Measurements from ENCODE around the gene CXCR4. TPM values are rescaled to one million over a fixed set of nuclear protein-coding genes. Genes with fewer than 3 reads are reported as not detected.

CXCR4 gene
- total and polyA plus RNA-seq, 2 experiments from 2014 or later: 0.16 TPM; not detected in 1

DNA sequence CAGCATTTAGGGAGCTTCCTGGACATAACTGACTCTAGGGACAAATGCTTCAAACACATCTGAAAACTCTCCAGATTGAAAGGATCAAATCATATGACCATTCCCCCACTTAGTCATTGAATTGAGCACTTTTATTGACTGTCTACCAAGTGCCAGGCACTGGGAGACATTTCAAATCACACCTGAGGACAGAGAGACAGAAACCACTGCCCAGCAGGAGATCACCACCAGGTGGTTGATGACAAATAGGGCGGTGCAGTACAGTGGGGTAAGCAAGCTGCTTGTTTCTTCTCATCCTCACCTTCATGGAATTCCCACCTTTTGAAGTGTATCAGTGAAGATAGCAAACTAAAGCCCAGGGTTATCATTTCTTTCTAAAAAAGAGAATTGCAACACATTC is 19.0 kb upstream of the CXCR4 start:
- Histone ChIP-seq H3K4me1 (ENCODE audit: insufficient read depth) (no peaks in the 10 kb centered on the region), H3K36me3 (ENCODE audit: low read depth) (no peaks in the 10 kb centered on the region), H3F3A (ENCODE audit: insufficient read depth) (no peaks in the 10 kb centered on the region), H3K4me2 (ENCODE audit: unreplicated experiment) (no peak overlapping the region), H3K9ac (no peak overlapping the region), H3K9me2 (ENCODE audit: insufficient read depth) (no peaks in the 10 kb centered on the region), H3K79me2 (ENCODE audit: insufficient read depth) (no peaks in the 10 kb centered on the region), H2AFZ (no peak overlapping the region), H4K20me1 (ENCODE audit: insufficient read depth) (no peaks in the 10 kb centered on the region), H3K4me3 (no peak overlapping the region), H3K27ac (no peak overlapping the region), H3K9me3 (ENCODE audit: low read depth) (no peaks in the 10 kb centered on the region), H3K27me3 (replicated peaks; ENCODE audit: insufficient read depth) (no peaks in the 10 kb centered on the region; the same call in none of the 2 replicates)
- no peak for DNase-seq
- TF ChIP-seq EZH2phosphoT487 (IDR thresholded peaks at IDR 0.05; ENCODE audit: insufficient read depth, low read depth) (no peak), EZH2 (IDR thresholded peaks at IDR 0.05; ENCODE audit: insufficient read depth, poor library complexity, severe bottlenecking) (no peak)
- in situ Hi-C loops (cut with MboI): no loop called here
- WGBS, 2 experiments (ENCODE audit: low coverage in 1 of 2, low lambda C conversion rate in 2 of 2, missing lambda C conversion rate in 2 of 2): 18 to 24% methylated on average over 1 of the region's 1 CpG

DNA sequence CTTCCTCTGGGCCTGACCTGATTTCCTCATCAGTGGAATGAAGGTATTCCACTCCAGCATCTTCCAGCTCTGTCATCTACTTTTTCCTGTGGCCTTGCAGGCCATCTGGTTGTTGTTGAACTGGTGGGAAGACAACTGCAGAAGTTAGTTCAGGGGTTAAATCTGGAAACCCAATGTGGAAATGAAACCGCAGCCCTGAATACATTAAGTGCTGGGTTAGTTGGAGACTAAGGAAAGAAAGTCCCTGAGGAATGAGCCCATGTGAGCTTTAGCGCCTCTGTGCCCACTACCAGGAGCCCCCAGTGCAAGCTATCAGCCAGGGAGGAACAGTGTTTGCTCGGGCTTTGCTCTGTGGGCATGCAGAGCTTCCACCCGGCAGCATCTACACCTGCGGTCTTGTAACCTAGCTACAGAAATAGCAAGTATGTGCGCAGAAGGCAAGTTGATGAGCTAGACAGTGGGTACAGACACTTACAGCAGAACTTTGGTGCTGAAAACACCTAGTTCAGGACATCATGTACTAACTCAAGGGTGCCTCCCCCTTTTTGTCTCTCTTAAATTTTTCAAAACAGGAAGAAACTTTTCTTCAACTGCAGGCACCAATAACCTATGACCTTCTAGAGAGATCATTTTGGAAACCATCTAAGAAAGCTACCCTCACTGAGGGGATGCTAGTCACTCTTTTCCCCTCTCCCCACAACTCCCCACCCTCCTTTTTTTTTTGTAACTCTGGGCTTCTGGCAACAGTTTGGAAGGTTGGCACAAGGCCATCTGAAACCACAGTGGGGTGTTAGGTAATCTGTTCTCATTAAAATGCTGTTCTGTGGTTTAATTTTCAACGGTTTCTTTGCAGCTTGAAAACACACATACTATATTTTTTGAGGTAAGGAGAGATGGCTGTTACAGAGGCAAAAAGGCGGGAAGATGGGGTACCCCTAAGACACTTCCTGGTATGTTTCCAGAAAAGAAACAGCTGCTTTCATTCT is 18.3 kb upstream of the CXCR4 start:
- no peaks in the 10 kb centered on the region for H3K4me1 ChIP-seq (ENCODE audit: insufficient read depth)
- no peak overlapping the region for H2AFZ ChIP-seq
- in situ Hi-C loops (cut with MboI): no loop called here
- no peaks in the 10 kb centered on the region for H3F3A ChIP-seq (ENCODE audit: insufficient read depth)
- no peaks in the 10 kb centered on the region for H4K20me1 ChIP-seq (ENCODE audit: insufficient read depth)
- no peaks in the 10 kb centered on the region for H3K9me3 ChIP-seq (ENCODE audit: low read depth)
- H3K4me2 ChIP-seq (ENCODE audit: unreplicated experiment): no peak overlapping the region
- H3K27ac ChIP-seq: no peak overlapping the region
- H3K36me3 ChIP-seq (ENCODE audit: low read depth): no peaks in the 10 kb centered on the region
- H3K4me3 ChIP-seq: no peak overlapping the region
- H3K9ac ChIP-seq: no peak overlapping the region
- 35 to 43% methylated on average over 8 of the region's 8 CpGs for WGBS, 2 experiments (ENCODE audit: low coverage in 1 of 2, low lambda C conversion rate in 2 of 2, missing lambda C conversion rate in 2 of 2)
- DNase-seq: no peak
- H3K79me2 ChIP-seq (ENCODE audit: insufficient read depth): no peaks in the 10 kb centered on the region
- TF ChIP-seq EZH2phosphoT487 (IDR thresholded peaks at IDR 0.05; ENCODE audit: insufficient read depth, low read depth): no peak
- TF ChIP-seq EZH2 (IDR thresholded peaks at IDR 0.05; ENCODE audit: insufficient read depth, poor library complexity, severe bottlenecking): no peak
- no peaks in the 10 kb centered on the region for H3K9me2 ChIP-seq (ENCODE audit: insufficient read depth)
- H3K27me3 ChIP-seq (replicated peaks; ENCODE audit: insufficient read depth): no peaks in the 10 kb centered on the region; the same call in none of the 2 replicates

DNA sequence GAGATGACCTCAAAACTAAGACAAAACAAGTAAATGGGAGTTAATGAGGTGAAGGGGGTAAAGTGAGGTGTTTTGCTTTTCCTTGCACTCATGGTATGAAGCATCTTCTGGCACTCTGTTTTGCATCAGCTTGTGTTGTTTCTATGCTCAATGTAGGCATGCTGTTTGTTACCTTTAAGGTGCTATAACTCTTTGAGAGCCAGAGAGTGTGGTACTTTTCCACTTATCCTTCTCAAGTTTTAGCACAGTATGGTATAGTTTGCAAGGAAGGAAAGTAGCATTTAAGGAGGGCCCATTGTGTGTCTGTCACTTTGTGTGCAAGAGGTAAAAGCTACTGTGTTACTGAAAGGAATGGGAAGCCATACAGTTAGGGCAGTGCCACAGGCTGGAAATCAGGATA is 17.5 kb upstream of the CXCR4 start:
- H3K9me3 ChIP-seq (ENCODE audit: low read depth): no peaks in the 10 kb centered on the region
- H3K9me2 ChIP-seq (ENCODE audit: insufficient read depth): no peaks in the 10 kb centered on the region
- H3F3A ChIP-seq (ENCODE audit: insufficient read depth): no peaks in the 10 kb centered on the region
- H3K36me3 ChIP-seq (ENCODE audit: low read depth): no peaks in the 10 kb centered on the region
- no peak for DNase-seq
- H3K27me3 ChIP-seq (replicated peaks; ENCODE audit: insufficient read depth): no peaks in the 10 kb centered on the region; the same call in none of the 2 replicates
- H3K4me3 ChIP-seq: no peak overlapping the region
- no peak overlapping the region for H3K27ac ChIP-seq
- in situ Hi-C loops (cut with MboI): no loop called here
- no peaks in the 10 kb centered on the region for H4K20me1 ChIP-seq (ENCODE audit: insufficient read depth)
- no peaks in the 10 kb centered on the region for H3K79me2 ChIP-seq (ENCODE audit: insufficient read depth)
- no peaks in the 10 kb centered on the region for H3K4me1 ChIP-seq (ENCODE audit: insufficient read depth)
- H3K9ac ChIP-seq: no peak overlapping the region
- H3K4me2 ChIP-seq (ENCODE audit: unreplicated experiment): no peak overlapping the region
- TF ChIP-seq EZH2 (IDR thresholded peaks at IDR 0.05; ENCODE audit: insufficient read depth, poor library complexity, severe bottlenecking): no peak
- TF ChIP-seq EZH2phosphoT487 (IDR thresholded peaks at IDR 0.05; ENCODE audit: insufficient read depth, low read depth): no peak
- no peak overlapping the region for H2AFZ ChIP-seq

DNA sequence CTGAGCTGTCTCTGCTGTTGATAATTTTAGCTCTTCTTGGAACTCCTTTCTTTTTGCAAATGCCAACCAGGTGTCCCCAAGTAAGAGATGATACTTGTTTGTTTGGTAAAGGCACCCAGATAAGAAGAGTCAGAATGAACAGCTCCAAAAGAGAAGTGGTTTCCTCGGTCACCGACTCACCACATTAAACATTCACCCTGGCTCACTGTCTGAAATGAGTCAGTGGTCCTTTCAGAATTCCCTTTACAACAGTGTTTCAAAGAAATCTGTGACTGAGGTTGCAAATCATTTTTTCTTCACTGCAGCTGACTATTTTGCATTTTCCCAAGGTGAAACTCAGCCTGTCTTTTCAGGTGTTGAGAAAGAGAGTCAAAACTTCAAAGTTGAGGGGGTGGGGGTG is 16.2 kb upstream of the CXCR4 start:
- H3K9me3 ChIP-seq (ENCODE audit: low read depth): no peaks in the 10 kb centered on the region
- no peak overlapping the region for H3K27ac ChIP-seq
- no peaks in the 10 kb centered on the region; the same call in none of the 2 replicates for H3K27me3 ChIP-seq (replicated peaks; ENCODE audit: insufficient read depth)
- no peak for DNase-seq
- no peaks in the 10 kb centered on the region for H3F3A ChIP-seq (ENCODE audit: insufficient read depth)
- no peaks in the 10 kb centered on the region for H3K36me3 ChIP-seq (ENCODE audit: low read depth)
- WGBS, 2 experiments (ENCODE audit: low coverage in 1 of 2, low lambda C conversion rate in 2 of 2, missing lambda C conversion rate in 2 of 2): 37 to 50% methylated on average over 2 of the region's 2 CpGs
- no peak overlapping the region for H2AFZ ChIP-seq
- no peaks in the 10 kb centered on the region for H3K9me2 ChIP-seq (ENCODE audit: insufficient read depth)
- H3K9ac ChIP-seq: no peak overlapping the region
- in situ Hi-C loops (cut with MboI): no loop called here
- no peak overlapping the region for H3K4me2 ChIP-seq (ENCODE audit: unreplicated experiment)
- no peaks in the 10 kb centered on the region for H4K20me1 ChIP-seq (ENCODE audit: insufficient read depth)
- no peaks in the 10 kb centered on the region for H3K79me2 ChIP-seq (ENCODE audit: insufficient read depth)
- TF ChIP-seq EZH2phosphoT487 (IDR thresholded peaks at IDR 0.05; ENCODE audit: insufficient read depth, low read depth) (no peak), EZH2 (IDR thresholded peaks at IDR 0.05; ENCODE audit: insufficient read depth, poor library complexity, severe bottlenecking) (no peak)
- H3K4me3 ChIP-seq: no peak overlapping the region
- no peaks in the 10 kb centered on the region for H3K4me1 ChIP-seq (ENCODE audit: insufficient read depth)
